HFFc6 (cell line): ENCODE results near the gene DPYSL3. TPM values are rescaled to one million over a fixed set of nuclear protein-coding genes. Genes with fewer than 3 reads are reported as not detected.
A peak's percentile ranks its signal among the peaks of the same experiment; 100 is the strongest.

Source experiments
- DNase-seq: peaks from one replicate; pipeline ENCODE4 v3.0.0-alpha.2; 2018
- H3K27ac Mint-ChIP-seq: 2 replicates; pipeline ENCODE4 v1.8.0; 2020; ENCODE audit warnings: mild to moderate bottlenecking, mixed read lengths
- H3K27me3 Mint-ChIP-seq: 2 replicates; pipeline ENCODE4 v1.8.0; 2021; ENCODE audit warnings: mild to moderate bottlenecking, moderate library complexity, mixed read lengths; ENCODE audit not compliant: insufficient read depth
- H3K36me3 Mint-ChIP-seq: 2 replicates; pipeline ENCODE4 v1.8.0; 2021; ENCODE audit warnings: low read depth, mixed read lengths
- H3K4me1 Mint-ChIP-seq: 2 replicates; pipeline ENCODE4 v1.8.0; 2020; ENCODE audit warnings: low read depth, mixed read lengths
- H3K4me3 Mint-ChIP-seq: 2 replicates; pipeline ENCODE4 v1.8.0; 2020; ENCODE audit warnings: mild to moderate bottlenecking, moderate library complexity, mixed read lengths
- H3K9me3 Mint-ChIP-seq: 2 replicates; pipeline ENCODE4 v1.8.0; 2020; ENCODE audit warnings: mild to moderate bottlenecking, mixed read lengths
- CTCF ChIP-seq: fragments of 200-600 bp; sonication (generic); IDR thresholded peaks from 2 replicates; pipeline ENCODE4 v1.5.0; 2021; ENCODE audit warnings: antibody characterized with exemption, mild to moderate bottlenecking
- total RNA-seq, 6 experiments: library from RNA; stranded (reverse); fragmentation: NEBNext Ultra II Directional; extraction: Animal tissue kit (Norgen Biotek cat#: 25700); gene quantifications; 2 replicates in 1 of 6; 3 replicates in 5 of 6; pipeline ENCODE4 v1.2.3, GENCODE V29; 2021

DPYSL3 gene
- total RNA-seq, 6 experiments from 2014 or later, result 41.9 to 57.7 (median 55.3) TPM

GRCh38 chr5:147510885-147511284 lies 1.0 kb upstream of the DPYSL3 start:
- peak overlapping the region; percentile 87; the same call in 1 of the 2 replicates for H3K27ac Mint-ChIP-seq
- peaks cover 38% of the 10 kb centered on the region for H3K4me1 Mint-ChIP-seq
- 0 out of 2 replicates have a peak, but pooled peaks cover 6% of the 10 kb centered on the region for H3K36me3 Mint-ChIP-seq
- no peaks in the 10 kb centered on the region for H3K27me3 Mint-ChIP-seq
- H3K4me3 Mint-ChIP-seq, result peak overlapping the region; percentile 89
- DNase-seq, result no peak
- no peaks in the 10 kb centered on the region for H3K9me3 Mint-ChIP-seq
- TF ChIP-seq CTCF, result no peak

DNA sequence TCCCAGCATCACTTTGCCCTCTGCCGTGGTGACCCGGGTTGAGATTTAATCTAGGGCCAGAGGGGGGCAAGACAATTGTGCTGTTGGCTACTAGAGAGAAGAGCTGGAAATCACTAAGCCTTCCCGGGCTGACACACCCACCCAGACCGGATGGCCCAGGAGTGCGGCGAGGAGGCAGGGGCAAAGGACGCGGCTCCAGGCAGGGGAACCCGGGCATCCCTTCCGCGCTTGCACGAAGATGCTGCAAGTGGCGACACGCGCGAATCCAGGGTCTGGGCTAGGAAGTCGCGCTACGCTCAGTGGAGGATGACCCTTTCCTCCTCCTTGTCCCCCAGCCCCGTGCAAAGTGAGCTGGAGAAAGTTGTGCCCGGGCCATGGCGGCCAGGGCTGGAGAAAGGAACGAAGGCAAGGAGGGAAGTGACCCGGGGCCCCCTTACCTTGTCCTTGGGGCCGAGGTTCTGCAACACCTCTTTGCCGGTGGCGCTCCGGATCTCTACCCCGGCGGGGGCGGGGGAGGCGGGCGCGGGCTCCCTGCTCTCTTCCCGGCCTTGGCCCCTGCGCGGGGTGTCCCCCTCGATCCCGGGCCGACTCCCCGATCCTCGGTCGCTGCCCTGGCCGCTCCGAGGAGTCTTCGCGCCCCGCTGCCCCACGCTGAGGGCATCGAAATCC lies 693 bp downstream of the DPYSL3 start:
- Mint-ChIP-seq H3K4me3 (peak overlapping the region; percentile 89), H3K27ac (peak overlapping the region; percentile 87), H3K9me3 (no peaks in the 10 kb centered on the region), H3K27me3 (no peaks in the 10 kb centered on the region), H3K36me3 (0 out of 2 replicates have a peak, but pooled peaks cover 6% of the 10 kb centered on the region), H3K4me1 (peaks cover 46% of the 10 kb centered on the region)
- DNase-seq, result no peak
- no peak for TF ChIP-seq CTCF

DNA sequence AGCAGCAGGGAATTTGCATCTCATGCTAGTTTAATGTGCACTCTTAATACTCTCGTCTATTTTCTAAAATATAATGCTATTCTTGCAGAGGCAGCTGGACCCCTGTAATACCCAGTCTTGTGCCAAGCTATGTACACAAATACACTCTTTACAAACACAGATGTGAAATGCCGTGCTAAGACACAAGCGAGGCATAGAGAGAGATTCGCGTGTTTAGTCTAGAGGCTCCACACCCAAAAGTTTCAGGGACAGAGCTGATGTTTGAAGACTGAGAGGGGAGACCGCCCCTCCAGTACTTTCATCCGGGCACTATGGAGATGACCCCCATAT lies 1.2 kb downstream of the DPYSL3 start:
- peaks cover 51% of the 10 kb centered on the region for H3K4me1 Mint-ChIP-seq
- peak overlapping the region; percentile 86 for H3K27ac Mint-ChIP-seq
- TF ChIP-seq CTCF, result no peak
- no peaks in the 10 kb centered on the region for H3K9me3 Mint-ChIP-seq
- no peaks in the 10 kb centered on the region for H3K27me3 Mint-ChIP-seq
- H3K4me3 Mint-ChIP-seq, result peak overlapping the region; percentile 89
- H3K36me3 Mint-ChIP-seq, result 0 out of 2 replicates have a peak, but pooled peaks cover 6% of the 10 kb centered on the region
- no peak for DNase-seq

- 0 out of 2 replicates have a peak, but pooled peaks cover 6% of the 10 kb centered on the region for H3K36me3 Mint-ChIP-seq
- peak overlapping the region; percentile 86 for H3K27ac Mint-ChIP-seq
- H3K4me3 Mint-ChIP-seq, result peak overlapping the region; percentile 89
- DNase-seq, result peak; percentile 59
- TF ChIP-seq CTCF, result no peak
- H3K9me3 Mint-ChIP-seq, result no peaks in the 10 kb centered on the region
- H3K4me1 Mint-ChIP-seq, result peaks cover 55% of the 10 kb centered on the region
- no peaks in the 10 kb centered on the region for H3K27me3 Mint-ChIP-seq
These were observed 2.3 kb downstream of the DPYSL3 start for GRCh38 chr5:147507480-147508126.

DNA sequence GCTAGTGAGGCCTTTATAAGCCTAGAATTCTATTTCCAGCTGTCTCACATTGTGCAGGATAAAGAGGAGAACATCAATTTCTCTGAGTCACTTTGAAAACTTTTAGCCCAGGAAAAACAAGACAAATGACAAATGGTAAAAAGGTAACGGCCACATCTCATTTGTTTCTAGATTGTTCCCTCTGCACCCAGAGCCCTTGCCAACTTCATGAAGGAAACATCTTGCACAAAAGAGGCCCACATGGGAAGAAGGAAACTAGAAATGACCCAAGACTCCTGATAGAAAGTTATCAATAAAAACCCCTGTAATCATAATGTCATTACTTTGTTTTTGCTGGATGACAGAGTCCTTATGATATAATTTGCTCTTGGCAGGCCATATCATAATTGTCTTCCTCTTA lies 5.3 kb downstream of the DPYSL3 start:
- Mint-ChIP-seq H3K27ac (peak overlapping the region; percentile 59), H3K4me1 (peaks cover 48% of the 10 kb centered on the region), H3K36me3 (0 out of 2 replicates have a peak, but pooled peaks cover 6% of the 10 kb centered on the region), H3K4me3 (no peak overlapping the region), H3K27me3 (peaks cover 2% of the 10 kb centered on the region; the same call in 1 of the 2 replicates), H3K9me3 (no peaks in the 10 kb centered on the region)
- TF ChIP-seq CTCF, result no peak
- DNase-seq, result no peak
